Activated CD4-positive, CD25-positive, alpha-beta regulatory T cell treated with anti-CD3 and anti-CD28 coated beads, Interleukin-2, amount 50 U/mL, for 16 hours (primary cell): ENCODE results near the gene HOXB8.

Experiments used
- DNase-seq: peaks from one replicate; pipeline ENCODE4 v3.0.0-alpha.2; 2020; ENCODE audit warnings: low read depth, low spot score

HOXB8 gene

DNA sequence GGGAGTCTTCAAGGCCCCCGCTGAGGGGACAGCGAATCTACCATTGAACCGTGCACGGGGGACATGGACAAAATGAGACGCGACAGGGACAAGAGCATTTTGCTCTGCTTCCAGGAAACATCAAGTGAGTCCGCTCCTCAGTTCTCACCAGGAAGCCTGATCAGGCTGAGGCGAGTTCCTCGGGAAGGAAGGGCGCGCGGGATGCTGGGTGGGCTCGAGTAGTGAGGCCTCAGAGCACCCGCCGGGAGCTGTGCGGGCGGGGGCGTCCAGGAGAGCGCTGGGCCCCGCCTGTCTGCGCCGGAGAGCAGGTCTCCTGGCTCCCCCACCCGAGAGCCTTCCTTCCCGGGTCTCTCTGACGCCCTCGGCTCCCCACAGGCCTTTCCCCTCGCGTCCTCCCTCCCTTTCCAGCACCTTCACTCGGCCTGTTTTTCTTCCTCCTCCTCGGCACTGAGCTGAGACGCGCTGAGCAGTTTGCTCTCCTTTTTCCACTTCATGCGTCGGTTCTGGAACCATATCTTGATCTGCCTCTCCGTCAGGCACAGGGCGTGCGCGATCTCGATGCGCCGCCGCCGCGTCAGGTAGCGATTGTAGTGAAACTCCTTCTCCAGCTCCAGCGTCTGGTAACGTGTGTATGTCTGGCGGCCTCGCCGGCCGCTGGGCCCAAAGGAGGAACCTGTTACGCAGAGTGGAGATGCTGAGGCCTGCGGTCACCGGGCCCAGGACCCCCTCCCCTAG is 18.9 kb downstream of the HOXB8 start:
- no peak for DNase-seq

GRCh38 chr17:48595278-48595999 is 19.7 kb downstream of the HOXB8 start:
- DNase-seq: no peak

DNA sequence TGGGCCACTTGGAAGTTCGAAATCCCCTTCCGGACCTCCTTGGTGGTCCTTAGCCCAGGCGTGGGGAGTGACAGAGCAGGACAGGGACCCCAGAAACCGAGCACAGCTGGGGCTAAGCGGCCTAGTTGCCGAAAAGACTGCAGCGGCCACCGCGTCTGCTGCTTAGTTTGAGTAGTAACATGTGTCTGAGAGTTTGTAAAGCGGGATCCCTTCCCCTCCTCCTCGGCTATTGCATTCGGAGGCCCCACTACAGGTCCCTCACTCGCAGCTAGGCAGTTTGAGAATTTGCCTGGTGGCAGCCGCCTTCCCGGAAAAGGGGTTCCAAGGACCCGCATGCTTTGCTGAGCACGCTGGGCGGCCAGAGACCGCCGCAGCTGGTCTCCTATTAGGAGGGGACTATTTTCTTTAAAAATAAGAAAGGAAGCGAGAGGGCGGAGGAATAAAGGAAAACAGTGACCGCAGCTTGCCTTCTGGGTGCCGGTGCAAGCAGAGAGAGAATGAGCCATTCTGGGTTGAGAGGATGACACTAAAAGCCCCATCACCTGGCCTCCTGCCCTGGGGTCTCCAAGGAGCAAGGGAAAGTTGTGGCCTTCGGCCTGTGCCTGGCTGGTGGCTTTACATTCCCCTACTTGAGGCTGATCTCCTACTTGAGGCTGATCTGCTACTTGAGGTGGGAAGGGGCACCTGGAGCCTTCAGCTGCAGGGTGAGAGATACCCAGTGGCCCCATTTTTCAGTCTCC is 20.4 kb downstream of the HOXB8 start:
- DNase-seq: no peak

DNA sequence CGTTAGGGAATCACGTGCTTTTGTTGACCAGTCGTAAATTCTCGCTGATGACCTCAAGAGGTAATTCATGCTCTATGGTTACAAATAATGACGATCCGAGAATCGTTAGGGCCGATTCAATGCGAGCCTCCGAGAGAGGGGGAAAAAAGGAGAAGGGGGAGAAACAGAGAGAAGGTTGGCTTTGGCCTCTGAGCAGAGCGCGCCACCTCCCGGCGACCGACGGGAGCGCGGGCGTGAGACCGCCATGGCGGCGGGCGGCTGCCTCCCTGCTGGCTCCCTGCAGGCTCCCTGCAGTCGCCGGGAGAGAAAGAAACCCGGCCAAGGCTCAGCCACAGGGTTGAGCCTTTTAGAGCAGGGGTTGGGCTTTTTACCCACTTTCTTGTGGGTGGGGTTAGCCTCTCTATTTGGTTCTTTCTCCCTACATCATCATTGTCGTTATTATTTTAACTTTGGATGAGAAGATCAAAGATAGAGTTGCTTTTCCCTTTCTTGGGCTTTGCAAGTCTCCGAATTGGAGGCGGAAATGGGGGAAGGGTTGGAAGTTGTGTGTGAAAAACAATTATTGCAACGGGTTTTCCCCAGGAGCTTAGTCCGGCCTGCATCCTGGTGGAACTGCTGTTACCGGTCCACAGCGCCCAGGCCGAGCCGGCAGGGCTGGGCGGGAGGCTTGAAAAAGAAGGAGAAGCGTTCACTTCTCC is 21.1 kb downstream of the HOXB8 start:
- peak; percentile 58 for DNase-seq

- no peak for DNase-seq
Observed at GRCh38 chr17:48593126-48593829, 21.8 kb downstream of the HOXB8 start, which contains the start of gene HOXB5. TSS of gene HOXB5 (minus strand) at chr17:48593779. CDS start at chr17:48593682, 97 bp downstream.

GRCh38 chr17:48592577-48592976 is 22.5 kb downstream of the HOXB8 start:
- DNase-seq: no peak

- DNase-seq: no peak
Observed at GRCh38 chr17:48592057-48592514, 23.0 kb downstream of the HOXB8 start.

DNA sequence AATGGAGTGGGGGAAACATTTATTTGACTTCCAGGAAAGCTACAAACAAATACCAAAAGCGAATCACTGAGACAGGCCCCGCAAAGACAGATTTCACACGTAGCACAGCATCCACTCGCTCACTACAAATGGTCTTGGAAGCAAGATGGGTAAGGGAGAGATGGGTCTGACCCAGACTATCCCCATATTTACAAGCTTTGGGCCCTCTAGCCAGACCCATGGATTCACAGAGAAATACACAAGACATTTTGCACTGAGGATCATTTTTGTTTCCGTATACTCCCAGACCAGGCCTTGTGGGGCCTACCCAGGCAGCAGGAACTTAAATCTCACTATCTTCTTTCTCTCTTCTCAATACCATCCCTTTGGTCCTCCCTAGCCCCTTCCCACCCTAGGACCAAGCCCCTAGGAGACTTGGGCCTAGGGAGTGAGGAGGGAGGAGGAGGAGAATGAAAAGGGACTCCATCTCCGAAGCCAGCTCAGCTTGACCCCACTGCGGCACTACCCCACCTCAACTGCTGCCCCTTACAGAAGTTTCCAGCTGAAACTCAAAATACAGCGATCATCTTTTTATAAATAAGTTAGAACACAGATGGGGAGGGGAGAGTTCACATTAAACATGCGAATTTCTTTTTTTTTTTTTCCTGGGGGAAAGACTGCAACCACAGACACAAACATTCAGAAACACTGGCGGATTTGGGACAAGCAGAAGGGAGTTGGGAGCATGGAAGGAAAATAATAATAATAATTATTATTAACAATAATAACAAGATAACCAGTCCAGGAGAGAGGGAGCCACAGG is 23.6 kb downstream of the HOXB8 start:
- no peak for DNase-seq

GRCh38 chr17:48590607-48591161 is 24.4 kb downstream of the HOXB8 start:
- DNase-seq: no peak

DNA sequence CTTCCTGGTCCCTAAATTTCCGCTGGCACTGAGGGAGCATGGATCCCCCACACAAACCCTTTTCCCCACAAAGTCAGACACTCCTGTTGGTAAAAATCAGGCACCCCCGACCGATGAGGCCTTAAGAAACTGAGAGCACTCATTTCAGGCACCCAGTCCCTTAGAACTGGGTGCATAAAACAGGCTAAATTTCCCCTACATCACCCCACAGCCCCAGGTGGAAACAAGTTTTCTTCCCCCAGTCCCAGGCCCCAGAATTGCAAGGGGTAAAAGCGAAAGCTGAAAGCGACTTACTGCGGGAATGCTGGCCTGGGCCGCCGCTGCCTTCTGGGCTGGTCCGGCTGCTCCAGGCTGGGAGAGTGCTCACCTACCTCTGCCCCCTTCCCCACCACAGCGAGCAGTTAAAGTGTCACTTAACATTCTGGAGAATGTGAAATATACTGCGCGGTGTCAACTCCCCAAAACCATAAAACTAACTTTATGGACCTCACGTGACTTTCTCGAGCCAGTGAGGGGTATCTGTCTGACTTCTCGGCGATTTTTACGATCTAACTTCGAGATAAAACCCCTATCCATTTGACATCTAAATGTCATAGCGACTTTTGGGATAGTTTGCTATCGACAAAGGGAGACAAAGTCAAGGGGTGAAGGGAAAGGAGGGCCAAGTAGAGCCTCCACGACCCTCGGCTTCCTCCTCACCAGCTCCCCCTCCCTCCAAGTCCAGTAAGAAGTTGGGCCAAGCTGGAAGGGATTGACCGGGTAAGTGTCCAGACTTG is 25.1 kb downstream of the HOXB8 start, which contains the start of gene HOXB3:
Gene HOXB3 (minus strand): TSS at position 411 of the 776 bp plus-strand sequence. CDS start 37,767 bp downstream, outside the sequence.
- DNase-seq: no peak

DNA sequence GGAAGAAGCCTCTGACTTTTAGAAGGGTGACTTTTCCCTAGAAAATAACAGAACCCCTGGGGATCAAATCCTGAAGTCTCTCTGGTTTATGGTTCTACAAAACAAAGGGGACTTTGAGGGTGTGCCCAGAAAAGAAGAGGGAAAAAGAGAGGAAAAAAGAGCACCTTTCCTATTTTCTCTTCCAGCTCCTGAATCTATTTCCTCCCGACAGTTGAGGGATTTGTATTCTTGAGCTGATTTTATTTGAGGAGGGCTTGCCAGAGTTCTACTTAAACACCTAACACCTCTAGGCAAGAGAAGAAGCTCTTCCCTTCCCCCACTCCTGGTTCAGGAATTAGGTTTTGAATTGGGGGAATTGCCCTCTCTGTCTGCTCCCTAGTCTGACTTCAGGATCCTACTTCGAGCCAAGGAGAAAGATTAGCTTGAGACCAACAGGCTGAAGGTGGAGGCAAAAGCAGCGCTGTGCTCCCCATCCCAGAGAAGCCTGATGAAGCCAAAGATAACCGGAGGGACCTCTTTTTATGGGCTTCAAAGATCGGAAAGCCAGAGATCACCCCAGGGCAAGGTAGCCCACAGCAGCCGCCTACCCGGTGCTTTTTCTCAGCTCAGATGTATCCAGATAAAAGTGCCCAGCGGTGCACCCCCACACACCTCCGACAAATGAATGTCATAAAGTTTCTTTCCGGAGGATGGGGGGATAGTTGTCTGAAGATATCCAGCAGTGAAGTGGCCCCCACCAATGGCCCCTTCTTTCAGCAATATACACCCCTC is 25.8 kb downstream of the HOXB8 start:
- DNase-seq: no peak

GRCh38 chr17:48588528-48588927 is 26.6 kb downstream of the HOXB8 start:
- no peak for DNase-seq

GRCh38 chr17:48588074-48588415 is 27.0 kb downstream of the HOXB8 start:
- DNase-seq: no peak

- DNase-seq: no peak
Observed at GRCh38 chr17:48587276-48588073, 27.6 kb downstream of the HOXB8 start.

DNA sequence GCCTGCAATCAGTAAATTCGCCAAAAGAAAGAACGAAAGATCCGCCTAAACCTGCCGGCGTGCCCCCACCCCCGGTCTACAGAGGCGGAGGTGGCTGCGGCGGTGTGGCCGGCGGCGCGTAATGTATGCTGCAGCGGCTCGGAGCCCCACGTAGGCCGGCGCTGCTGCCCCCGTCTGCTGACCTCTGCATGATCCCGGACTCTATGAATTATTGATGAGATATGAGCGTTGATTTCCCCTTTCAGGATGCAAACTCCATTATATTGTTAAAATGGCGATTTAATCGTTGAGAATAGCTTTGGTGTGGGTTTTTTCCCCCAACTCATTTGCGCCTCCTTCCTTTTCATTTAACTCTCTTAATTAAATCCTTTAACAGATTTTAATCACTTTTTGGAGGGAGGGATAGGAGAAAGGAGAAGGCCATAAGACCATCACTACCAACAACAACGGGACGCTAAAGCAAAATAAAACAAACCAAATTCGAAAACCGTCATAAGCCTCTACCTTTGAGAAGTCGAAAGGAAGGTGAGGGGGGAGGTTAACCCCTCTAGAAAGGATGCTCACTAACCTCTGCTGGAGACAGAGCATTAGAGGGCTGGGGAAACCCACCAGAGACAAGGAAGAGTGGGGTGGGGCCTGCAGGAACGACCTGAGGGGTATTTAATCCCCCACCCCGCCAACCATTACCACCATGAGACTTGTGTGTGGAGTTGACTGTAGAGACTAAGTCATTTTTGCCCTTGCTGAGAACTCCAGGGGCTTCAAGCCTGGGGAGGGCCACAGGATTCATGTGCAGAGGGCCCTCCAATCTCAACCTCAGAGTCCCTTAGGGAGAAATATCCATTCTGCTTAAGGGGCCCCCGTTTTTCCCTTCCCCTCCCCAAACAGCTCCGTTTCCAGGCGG is 28.5 kb downstream of the HOXB8 start:
- no peak for DNase-seq

GRCh38 chr17:48584223-48584741 is 30.8 kb downstream of the HOXB8 start:
- no peak for DNase-seq
